Ovary (tissue), 9 donors: ENCODE measurements around the gene DNASE1L1. TPM values are rescaled to one million over a fixed set of nuclear protein-coding genes. Genes with fewer than 3 reads are reported as not detected.

Experiments used
- DNase-seq, 5 donors: peaks; one replicate each; pipeline ENCODE4 v3.0.0-alpha.2; 2019 to 2020
- H3K27ac ChIP-seq, 2 donors: fragments of 200-600 bp; one replicate each; pipeline versions ENCODE4 v1.5.1 to v1.8.0; 2019 to 2022
- H3K27me3 ChIP-seq: fragments of 200-600 bp; one replicate; pipeline ENCODE4 v1.8.0; 2022
- H3K36me3 ChIP-seq: fragments of 200-600 bp; sonication (generic); one replicate; pipeline ENCODE4 v1.5.1; 2019
- H3K4me1 ChIP-seq: one replicate; pipeline ENCODE4 v1.8.1; 2013; ENCODE audit warnings: mild to moderate bottlenecking, moderate library complexity; ENCODE audit not compliant: insufficient read depth
- H3K4me3 ChIP-seq: fragments of 200-600 bp; sonication (generic); one replicate; pipeline ENCODE4 v1.5.1; 2017
- H3K9me3 ChIP-seq, 2 donors: fragments of 200-600 bp in 1 of 2; sonication (generic) in 1 of 2; one replicate each; pipeline versions ENCODE4 v1.5.1 to v1.8.1; 2013 to 2019; ENCODE audit warnings: mild to moderate bottlenecking in 1 of 2, moderate library complexity in 1 of 2
- CTCF ChIP-seq, 3 donors: fragments of 450-650 bp in 2 of 3; fragments of 200-600 bp in 1 of 3; IDR thresholded peaks; one replicate each; pipeline versions ENCODE4 v1.5.1 to v1.8.0; 2016 to 2022; ENCODE audit warnings: antibody characterized with exemption in 3 of 3, mild to moderate bottlenecking in 1 of 3
- EP300 ChIP-seq: sonication (generic); formaldehyde crosslinking; IDR thresholded peaks from one replicate; pipeline ENCODE4 v1.6.1; 2017; ENCODE audit warnings: antibody characterized with exemption
- POLR2A ChIP-seq: fragments of 450-650 bp; IDR thresholded peaks from one replicate; pipeline ENCODE4 v1.6.1; 2017; ENCODE audit warnings: antibody characterized with exemption, mild to moderate bottlenecking, moderate library complexity
- WGBS, 3 donors: extraction: QIAGEN DNeasy Blood & Tissue Kit in 1 of 3; methylation state at CpG; one replicate each; pipeline versions ENCODE4 v1.1.5 to v1.1.7; 2013 to 2017; 5-methylcytosine and 5-hydroxymethylcytosine counted together
- intact Hi-C, 4 donors: fragments of 100-400 bp; cut with DNase I; formaldehyde crosslinking; loops; one replicate each; pipeline versions ENCODE4 v1.11.0 to v1.15.1; 2022 to 2023
- polyA plus RNA-seq, 2 donors: library from polyadenylated mRNA; stranded (reverse); fragments of 200-250 nt in 1 of 2; fragments of 350-450 nt in 1 of 2; fragmentation: Illumina TruSeq in 1 of 2; extraction: RNeasy Lipid Tissue Mini Kit (QIAGEN cat#74804) in 1 of 2; gene quantifications; one replicate each; pipeline ENCODE4 v1.2.3, GENCODE V29; 2013 to 2014
- total RNA-seq, 7 donors: library from RNA; depleted of rRNA in 2 of 7; stranded (reverse); fragments of >200 nt in 2 of 7; fragmentation: NEBNext Ultra II Directional in 3 of 7; extraction: Animal tissue kit (Norgen Biotek cat#: 25700) in 3 of 7; gene quantifications; one replicate each; pipeline versions ENCODE4 v1.1.0 to v1.2.4, GENCODE V29; 2016 to 2023
- donor health status: DM: no; HTN: no; CAD: no; lungs with moderate emphysema.
- donor health status: DM: no; HTN: no; CAD: no.
- donor health status: Bipolar disorder and iron deficiency.
- donor health status: DM: yes; HTN: yes; CAD: no.
- donor health status: DM: no; HTN: no; CAD: no.
- donor health status: DM: yes; HTN: yes; CAD: no.

DNASE1L1 gene
- total and polyA plus RNA-seq, 9 donors: 11.9 to 21.4 (median 17.2) TPM

- peak in 1 of 5 donors; percentile 18 for DNase-seq
- TF ChIP-seq EP300 (no peak), POLR2A (no peak), CTCF (IDR thresholded peaks at IDR 0.05) (no peak)
- Histone ChIP-seq H3K4me1 (peaks cover 6% of the 10 kb centered on the region), H3K36me3 (no peaks in the 10 kb centered on the region), H3K4me3 (no peak overlapping the region), H3K27ac (no peak overlapping the region), H3K9me3 (no peaks in the 10 kb centered on the region), H3K27me3 (no peaks in the 10 kb centered on the region)
- 72 to 82% (median 78%) methylated on average over 21 of the region's 21 CpGs for WGBS, 3 donors
- intact Hi-C loops: no loop called here
Observed at GRCh38 chrX:154441984-154442707, 33.1 kb upstream of the DNASE1L1 start.

- Histone ChIP-seq H3K9me3 (no peaks in the 10 kb centered on the region), H3K4me1 (peaks cover 6% of the 10 kb centered on the region), H3K4me3 (no peak overlapping the region), H3K27me3 (no peaks in the 10 kb centered on the region), H3K27ac (no peak overlapping the region), H3K36me3 (no peaks in the 10 kb centered on the region)
- WGBS, 3 donors: 86 to 91% (median 86%) methylated on average over 11 of the region's 11 CpGs
- intact Hi-C loops: no loop called here
- TF ChIP-seq EP300: no peak
- TF ChIP-seq CTCF (IDR thresholded peaks at IDR 0.05): no peak
- TF ChIP-seq POLR2A: no peak
- DNase-seq: no peak
Observed at GRCh38 chrX:154441564-154441963, 32.5 kb upstream of the DNASE1L1 start.

GRCh38 chrX:154440623-154441357 lies 31.7 kb upstream of the DNASE1L1 start:
- H3K36me3 ChIP-seq: no peaks in the 10 kb centered on the region
- TF ChIP-seq EP300 (no peak), CTCF (IDR thresholded peaks at IDR 0.05) (no peak)
- H3K27ac ChIP-seq: no peak overlapping the region
- peaks cover 6% of the 10 kb centered on the region for H3K4me1 ChIP-seq
- DNase-seq: no peak
- no peaks in the 10 kb centered on the region for H3K27me3 ChIP-seq
- 80 to 83% (median 83%) methylated on average over 17 of the region's 17 CpGs for WGBS, 3 donors
- H3K4me3 ChIP-seq: no peak overlapping the region
- intact Hi-C loops: no loop called here
- no peaks in the 10 kb centered on the region for H3K9me3 ChIP-seq

- 85 to 92% (median 88%) methylated on average over 18 of the region's 18 CpGs for WGBS, 3 donors
- no peaks in the 10 kb centered on the region for H3K36me3 ChIP-seq
- no peak for TF ChIP-seq POLR2A
- no peak for TF ChIP-seq EP300
- no peak for TF ChIP-seq CTCF (IDR thresholded peaks at IDR 0.05)
- H3K4me3 ChIP-seq: no peak overlapping the region
- H3K27ac ChIP-seq: no peak overlapping the region
- DNase-seq: no peak
- intact Hi-C loops: no loop called here
- H3K27me3 ChIP-seq: no peaks in the 10 kb centered on the region
- no peaks in the 10 kb centered on the region for H3K9me3 ChIP-seq
- peaks cover 6% of the 10 kb centered on the region for H3K4me1 ChIP-seq
Observed at GRCh38 chrX:154439841-154440240, 30.8 kb upstream of the DNASE1L1 start.
